ENCODE measurements around the gene PPP3CB.

DNA sequence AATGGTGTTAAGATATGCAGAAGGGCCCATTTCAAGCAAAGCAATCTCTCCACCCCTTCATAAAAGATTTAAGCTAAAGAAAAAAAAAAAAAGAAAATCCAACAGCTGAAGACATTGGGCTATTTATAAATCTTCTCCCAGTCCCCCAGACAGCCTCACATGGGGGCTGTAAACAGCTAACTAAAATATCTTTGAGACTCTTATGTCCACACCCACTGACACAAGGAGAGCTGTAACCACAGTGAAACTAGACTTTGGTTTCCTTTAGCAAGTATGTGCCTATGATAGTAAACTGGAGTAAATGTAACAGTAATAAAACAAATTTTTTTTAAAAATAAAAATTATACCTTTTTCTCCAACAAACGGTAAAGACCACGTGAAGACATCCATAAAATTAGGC lies 28.6 kb downstream of the PPP3CB start:
- TF ChIP-seq POLR2AphosphoS5 (IDR thresholded peaks at IDR 0.05; ENCODE audit: low read depth, low read length) (no peak), TAF1 (IDR thresholded peaks at IDR 0.05; ENCODE audit: borderline replicate concordance, insufficient read depth, low read length) (no peak), SIN3A (IDR thresholded peaks at IDR 0.05; ENCODE audit: borderline replicate concordance, insufficient read depth, low read length) (no peak), FOXP2 (optimal IDR thresholded peaks at IDR 0.05; ENCODE audit: borderline replicate concordance, extremely low read depth, extremely low read length, insufficient read depth) (no peak)
- TF ChIP-seq, protein P1, sequence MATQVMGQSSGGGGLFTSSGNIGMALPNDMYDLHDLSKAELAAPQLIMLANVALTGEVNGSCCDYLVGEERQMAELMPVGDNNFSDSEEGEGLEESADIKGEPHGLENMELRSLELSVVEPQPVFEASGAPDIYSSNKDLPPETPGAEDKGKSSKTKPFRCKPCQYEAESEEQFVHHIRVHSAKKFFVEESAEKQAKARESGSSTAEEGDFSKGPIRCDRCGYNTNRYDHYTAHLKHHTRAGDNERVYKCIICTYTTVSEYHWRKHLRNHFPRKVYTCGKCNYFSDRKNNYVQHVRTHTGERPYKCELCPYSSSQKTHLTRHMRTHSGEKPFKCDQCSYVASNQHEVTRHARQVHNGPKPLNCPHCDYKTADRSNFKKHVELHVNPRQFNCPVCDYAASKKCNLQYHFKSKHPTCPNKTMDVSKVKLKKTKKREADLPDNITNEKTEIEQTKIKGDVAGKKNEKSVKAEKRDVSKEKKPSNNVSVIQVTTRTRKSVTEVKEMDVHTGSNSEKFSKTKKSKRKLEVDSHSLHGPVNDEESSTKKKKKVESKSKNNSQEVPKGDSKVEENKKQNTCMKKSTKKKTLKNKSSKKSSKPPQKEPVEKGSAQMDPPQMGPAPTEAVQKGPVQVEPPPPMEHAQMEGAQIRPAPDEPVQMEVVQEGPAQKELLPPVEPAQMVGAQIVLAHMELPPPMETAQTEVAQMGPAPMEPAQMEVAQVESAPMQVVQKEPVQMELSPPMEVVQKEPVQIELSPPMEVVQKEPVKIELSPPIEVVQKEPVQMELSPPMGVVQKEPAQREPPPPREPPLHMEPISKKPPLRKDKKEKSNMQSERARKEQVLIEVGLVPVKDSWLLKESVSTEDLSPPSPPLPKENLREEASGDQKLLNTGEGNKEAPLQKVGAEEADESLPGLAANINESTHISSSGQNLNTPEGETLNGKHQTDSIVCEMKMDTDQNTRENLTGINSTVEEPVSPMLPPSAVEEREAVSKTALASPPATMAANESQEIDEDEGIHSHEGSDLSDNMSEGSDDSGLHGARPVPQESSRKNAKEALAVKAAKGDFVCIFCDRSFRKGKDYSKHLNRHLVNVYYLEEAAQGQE (IDR thresholded peaks at IDR 0.05; ENCODE audit: insufficient read depth in 1 of 2, low read depth in 2 of 2, low read length in 2 of 2): no peak
